Measurements from ENCODE around the gene TGM3.
"Not testable (repeated sequence)": the region's sequence is repeated elsewhere in the genome, so short reads cannot be mapped to it uniquely, and the experiment has no call there.

TGM3 gene, protein sequence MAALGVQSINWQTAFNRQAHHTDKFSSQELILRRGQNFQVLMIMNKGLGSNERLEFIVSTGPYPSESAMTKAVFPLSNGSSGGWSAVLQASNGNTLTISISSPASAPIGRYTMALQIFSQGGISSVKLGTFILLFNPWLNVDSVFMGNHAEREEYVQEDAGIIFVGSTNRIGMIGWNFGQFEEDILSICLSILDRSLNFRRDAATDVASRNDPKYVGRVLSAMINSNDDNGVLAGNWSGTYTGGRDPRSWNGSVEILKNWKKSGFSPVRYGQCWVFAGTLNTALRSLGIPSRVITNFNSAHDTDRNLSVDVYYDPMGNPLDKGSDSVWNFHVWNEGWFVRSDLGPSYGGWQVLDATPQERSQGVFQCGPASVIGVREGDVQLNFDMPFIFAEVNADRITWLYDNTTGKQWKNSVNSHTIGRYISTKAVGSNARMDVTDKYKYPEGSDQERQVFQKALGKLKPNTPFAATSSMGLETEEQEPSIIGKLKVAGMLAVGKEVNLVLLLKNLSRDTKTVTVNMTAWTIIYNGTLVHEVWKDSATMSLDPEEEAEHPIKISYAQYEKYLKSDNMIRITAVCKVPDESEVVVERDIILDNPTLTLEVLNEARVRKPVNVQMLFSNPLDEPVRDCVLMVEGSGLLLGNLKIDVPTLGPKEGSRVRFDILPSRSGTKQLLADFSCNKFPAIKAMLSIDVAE

DNA sequence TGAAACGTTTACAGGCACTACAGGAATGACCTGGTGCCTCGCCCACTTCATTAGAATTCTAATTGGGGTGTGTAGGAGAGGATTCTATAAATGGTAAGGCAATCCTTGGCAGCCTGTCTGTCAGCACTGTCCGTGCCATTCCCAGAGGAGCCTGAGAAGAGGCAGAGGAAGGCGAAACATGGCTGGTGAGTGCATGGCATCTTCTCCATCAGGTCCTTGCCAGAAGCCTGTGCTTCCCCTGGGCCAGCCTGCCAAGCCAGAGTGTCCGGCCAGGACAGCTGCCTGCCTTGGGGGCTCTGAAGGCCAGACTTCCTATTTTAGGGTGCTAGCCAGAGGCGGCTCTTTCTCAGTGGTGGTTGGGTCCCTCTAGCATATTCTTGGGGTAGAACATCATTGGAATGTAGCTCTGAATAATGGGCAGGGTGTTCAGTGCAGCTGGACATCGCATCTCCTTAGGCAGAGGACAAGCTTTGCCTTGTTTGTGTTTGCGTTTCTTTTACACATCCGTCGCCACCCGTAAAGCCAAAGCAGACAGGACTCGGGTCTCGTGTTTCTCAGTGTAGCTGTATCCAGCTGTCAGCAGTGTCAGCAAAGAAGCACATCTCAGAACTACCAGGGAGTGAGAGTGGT, at the start of gene TGM3:
Gene TGM3, plus strand, starts transcription at position 116 of the 630 bp plus-strand sequence. Its CDS starts 63 bp downstream, at position 179.
- DNase-seq: no peak

DNA sequence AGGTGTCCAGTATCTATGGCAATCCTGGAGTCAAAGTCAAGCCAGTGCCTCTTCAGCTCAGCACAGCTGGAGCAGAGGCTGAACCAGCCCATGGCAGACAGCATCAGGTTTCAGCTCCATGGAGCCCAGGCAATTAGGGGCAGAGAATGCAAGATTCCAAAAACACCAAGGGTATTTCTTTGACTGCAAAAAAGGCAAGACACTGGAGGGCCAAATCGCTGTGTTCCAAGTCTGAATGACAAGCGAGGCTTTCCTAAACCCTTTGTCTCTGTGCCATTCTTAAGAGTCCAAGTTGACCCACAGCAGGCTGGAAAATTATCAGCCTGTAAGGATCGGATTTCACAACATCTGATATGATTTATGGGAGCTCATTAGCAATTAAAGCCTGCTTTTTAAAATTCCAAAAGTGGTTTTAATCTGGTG, 49.7 kb upstream of the TGM3 start:
- DNase-seq: no peak

DNA sequence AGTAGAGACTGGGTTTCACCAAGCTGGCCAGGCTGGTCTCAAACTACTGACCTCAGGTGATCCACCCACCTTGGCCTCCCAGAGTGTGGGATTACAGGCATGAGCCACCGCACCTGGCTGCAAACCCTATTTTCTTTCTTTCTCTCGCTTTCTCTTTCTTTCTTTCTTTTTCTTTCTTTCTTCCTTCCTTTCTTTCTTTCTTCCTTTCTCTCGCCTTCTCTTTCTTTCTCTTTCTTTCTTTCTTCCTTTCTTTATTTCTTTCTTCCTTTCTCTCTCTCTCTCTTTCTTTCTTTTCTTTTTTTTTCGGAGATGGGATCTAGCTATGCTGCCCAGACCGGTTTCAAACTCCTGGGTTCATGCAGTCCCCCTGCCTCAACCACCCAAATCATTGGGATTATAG, 47.0 kb upstream of the TGM3 start:
- no peak for DNase-seq

DNA sequence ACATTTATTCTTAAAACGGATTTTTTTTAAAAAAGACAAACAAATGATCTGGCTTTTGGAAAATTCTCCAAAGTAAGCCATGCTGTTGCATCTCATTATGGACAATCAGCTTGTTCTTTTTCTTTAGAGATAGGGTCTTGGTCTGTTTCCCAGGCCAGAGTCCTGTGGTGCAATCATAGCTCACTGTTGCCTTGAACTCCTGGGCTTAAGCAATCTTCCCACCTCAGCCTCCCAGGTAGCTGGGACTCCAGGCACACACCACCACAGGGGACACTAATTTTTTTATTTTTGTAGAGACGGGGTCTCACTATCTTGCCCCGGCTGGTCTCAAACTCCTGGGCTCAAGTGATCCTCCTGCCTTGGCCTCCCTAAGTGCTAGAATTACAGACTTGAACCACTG, 45.9 kb upstream of the TGM3 start:
- no peak for DNase-seq

DNA sequence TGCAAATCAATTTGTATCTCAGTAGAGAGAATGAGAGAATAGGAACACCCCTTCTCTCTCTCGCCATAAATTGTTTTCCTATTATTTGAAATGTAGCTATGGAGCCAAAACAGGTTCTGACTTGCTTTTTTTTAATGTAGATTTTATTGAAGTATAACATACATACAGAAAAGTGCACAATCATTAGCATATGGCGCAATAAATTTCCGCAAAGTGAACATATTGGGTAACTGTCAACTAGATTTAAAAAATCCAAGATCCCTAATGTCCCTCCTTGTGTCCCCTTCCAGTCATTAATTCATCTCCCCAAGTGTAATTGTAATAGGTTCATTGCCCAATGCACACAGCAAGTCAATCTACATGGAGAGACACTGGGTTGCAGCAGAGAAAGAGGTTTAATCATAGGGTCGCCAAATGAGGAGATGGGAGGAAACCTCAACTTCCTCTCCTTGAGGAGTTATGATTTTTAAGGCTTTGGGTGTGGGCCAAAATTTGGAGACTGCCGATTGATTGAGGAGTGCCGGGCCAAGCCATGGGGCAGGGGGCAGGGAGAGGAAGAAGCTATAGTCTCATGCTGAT, 43.3 kb upstream of the TGM3 start:
- no peak for DNase-seq

DNA sequence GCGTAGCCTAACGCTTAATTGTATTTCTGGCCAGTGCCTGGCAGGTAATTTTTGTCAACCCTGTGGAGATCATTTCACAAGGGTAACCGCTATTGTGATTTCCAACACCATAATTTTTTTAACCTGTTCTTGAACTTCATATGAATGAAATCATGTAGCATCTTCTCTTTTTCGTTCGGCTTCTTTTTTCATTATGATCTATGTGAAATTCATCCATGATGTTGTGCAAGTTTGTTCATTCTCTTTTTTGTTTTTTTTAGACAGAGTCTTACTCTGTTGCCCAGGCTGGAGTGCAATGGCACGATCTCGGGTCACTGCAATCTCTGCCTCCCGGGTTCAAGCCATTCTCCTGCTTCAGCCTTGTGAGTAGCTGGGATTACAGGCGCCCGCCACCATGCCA, 42.5 kb upstream of the TGM3 start:
- no peak for DNase-seq

DNA sequence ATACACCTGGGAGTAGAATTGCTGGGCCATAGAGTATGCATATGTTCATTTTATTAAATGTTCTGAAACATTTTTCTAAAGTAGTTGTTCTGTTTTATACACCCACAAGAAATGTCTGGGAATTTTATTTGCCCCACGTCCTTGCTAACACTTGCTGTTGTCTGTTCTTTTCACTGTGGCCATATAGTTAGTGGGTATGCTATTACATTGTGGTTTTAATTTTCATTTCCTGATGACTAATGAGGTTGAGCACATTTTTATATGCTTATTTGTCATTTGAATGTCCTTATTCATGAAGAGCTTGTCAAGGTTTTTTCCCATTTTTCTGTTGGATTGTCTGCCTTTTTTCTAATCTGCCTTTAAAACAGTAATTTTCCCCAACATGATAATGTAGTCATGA, 41.5 kb upstream of the TGM3 start:
- DNase-seq: no peak

DNA sequence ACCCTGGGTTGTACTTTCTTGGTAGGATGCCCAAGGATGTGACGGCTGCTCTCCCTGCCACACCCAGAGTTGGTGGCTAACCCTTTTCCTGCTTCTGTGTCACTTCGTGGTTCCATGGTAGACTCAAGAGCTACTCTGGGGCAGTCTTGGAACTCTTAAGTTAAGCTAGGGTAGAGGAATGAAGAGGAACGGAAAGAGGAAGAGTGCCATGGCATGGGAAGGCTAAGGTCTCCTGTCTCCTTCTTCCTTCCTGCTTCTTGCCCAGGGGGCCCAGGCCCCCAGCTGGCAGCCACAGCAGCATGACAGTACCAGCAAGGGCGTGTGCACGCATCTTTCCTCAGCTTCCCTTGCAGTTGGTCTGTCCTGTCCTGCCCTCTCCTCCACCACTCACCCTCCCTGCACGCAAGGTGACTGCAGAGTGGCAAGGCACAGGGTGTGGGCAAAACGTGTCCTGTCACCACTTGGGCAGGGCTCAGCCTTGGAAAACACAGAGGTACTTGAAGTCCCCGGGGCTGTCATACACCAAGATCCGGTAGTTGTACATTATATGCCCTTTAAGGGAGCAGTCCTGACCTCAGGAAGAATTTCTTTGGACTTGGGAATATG, 39.8 kb upstream of the TGM3 start:
- no peak for DNase-seq

DNA sequence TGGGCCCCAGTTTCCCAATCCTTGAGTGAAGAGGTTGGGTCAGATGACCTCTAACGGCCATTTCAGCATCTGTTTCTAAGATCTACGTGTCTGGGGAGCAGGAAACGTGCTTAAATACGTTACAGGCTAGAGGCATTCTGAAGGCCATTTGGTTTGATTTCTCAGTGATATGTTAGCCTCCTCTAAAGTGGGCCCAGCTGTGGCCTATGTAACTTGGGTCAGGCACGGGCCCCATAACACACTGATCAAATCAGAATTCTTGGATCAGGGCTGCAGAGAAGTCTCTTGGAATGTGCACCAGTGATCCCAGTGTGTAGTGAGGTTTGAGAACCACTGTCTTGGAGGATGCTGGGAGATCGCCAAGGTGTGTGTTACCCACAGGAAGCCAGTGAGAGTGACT, 36.1 kb upstream of the TGM3 start:
- DNase-seq: no peak

DNA sequence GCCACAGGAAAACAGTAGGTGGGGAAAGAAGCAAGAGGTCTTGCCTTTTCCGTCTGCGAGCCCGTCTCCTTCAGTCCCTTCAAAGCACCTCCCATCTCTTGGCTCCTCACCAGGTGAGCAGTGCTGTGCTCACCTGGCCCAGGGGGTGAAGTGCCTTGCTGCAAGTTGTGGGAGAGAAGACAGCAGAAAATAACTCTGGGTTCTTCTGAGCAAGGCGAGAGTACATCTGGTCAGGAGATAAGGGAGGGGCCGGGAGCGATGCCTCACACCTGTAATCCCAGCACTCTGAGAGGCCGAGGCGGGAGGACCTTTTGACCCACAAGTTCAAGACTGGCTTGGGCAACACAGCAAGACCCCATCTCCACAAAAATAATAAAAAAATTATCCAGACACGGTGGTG, 35.6 kb upstream of the TGM3 start:
- DNase-seq: no peak

DNA sequence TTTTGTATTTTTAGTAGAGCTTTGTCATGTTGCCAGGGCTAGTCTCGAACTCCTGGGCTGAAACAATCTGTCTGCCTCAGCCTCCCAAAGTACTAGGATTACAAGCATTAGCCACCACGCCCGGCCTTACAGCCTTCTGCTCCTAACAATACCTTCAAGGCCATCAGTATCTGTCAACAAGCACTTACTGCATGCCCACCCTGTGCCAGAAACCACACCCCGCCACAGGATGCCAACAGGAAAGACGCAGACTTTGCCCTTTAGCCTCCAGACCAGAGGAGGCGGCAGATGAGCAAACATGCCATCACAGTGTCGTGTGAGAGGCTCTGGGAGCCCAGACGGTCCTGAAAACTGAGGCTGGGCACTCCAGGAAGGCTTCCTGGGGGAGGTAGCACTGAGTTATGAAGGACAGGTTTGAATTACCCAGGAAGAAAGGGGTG, 34.7 kb upstream of the TGM3 start:
- DNase-seq: no peak

DNA sequence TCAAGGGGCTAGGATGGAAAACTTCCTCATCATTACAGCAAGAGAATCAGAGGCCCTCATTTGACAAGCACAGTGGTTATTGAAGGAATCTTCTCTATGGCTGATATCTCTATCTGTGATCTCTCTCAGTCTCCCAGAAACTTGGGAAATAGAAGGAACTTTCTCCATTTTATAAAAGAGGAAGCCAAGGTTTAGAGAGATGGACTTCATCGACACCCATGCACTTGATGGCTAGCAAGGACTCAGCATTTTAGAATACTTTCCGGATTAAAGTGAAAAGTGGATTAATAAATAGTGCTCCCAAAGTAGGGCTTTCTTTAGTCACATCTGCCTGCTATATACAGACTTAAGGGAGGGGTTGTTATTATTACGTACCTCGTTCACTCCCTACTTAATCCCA, 34.2 kb upstream of the TGM3 start:
- DNase-seq: no peak

DNA sequence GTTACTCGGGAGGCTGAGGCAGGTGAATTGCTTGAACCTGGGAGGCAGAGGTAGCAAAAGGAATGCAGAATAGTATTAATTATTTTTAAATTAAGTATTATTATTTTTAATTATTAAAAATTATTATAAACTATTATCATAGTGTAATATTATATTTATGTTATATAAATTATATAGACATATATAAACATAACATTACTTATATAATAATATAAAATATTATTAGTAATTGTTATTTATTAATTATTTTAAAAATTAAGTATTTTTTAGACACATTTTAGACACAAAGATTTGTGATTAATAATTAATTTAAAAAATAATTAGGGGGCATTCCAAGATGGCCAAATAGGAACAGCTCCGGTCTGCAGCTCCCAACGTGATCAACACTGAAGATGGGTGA, 31.7 kb upstream of the TGM3 start:
- DNase-seq: no peak

DNA sequence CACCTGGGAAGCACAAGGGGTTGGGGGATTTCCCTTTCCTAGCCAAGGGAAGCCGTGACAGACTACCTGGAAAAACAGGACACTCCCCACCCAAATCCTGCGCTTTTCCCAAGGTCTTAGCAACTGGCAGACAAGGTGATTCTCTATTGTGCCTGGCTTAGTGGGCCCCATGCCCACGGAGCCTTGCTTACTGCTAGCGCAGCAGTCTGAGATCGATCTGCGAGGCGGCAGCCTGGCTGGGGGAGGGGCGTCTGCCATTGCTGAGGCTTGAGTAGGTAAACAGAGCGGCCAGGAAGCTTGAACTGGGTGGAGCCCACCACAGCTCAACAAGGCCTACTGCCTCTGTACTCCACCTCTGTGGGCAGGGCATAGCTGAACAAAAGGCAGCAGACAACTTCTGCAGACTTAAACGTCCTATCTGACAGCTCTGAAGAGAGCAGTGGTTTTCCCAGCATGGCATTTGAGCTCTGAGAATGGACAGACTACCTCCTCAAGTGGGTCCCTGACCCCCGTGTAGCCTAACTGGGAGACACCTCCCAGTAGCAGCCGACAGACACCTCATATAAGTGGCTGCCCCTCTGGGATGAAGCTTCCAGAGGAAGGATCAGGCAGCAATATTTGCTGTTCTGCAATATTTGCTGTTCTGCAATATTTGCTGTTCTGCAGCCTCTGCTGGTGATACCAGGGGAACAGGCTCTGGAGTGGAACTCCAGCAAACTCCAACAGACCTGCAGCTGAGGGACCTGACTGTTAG, 31.0 kb upstream of the TGM3 start:
- not testable (repeated sequence) for DNase-seq

DNA sequence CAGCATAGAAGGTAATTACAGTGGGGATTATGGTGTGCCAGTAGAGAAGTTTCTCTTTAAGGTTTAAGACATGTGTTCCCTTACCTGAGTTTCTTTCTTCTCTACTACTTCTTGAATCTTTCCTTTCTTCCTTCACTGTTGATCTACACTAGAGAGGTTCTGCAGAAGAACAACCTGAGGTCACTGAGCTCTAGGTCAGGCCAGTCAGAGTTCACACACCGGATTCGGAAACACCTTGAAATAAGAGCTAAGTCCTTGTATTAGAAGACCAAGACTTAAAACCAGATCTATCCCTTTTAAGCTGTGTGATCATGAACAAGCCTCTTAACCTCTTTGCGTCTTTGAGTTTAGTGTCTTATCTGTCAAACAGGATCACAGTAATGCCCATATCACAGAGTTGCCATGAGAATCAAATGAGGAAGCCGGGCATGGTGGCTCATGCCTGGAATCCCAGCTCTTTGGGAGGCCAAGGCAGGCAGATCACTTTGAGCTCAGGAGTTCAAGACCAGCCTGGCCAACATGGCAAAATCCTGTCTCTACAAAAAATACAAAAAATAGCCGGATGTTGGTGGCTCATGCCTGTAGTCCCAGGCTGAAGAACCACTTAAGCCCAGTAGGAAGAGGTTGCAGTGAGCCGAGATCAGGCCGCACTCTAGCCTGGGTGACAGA, 22.0 kb upstream of the TGM3 start:
- no peak for DNase-seq

DNA sequence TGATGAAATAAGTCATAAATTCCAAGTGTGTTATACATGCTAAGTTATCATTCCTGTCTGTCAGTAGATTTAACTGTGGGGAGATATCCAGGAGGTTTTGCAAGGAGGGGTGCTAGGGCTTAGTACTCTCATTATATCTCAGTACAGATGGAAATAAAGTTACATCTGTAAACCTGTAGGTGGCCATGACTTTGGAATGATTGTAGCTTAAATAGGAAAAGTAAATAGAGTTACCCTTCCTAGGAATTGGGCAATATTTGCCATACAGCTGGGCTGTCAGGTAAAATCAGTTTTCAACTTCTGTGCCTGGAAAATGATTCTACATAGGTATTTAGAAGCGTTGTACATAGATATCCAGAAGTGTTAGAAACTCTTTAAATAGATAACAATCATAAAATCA, 19.8 kb upstream of the TGM3 start:
- DNase-seq: no peak

DNA sequence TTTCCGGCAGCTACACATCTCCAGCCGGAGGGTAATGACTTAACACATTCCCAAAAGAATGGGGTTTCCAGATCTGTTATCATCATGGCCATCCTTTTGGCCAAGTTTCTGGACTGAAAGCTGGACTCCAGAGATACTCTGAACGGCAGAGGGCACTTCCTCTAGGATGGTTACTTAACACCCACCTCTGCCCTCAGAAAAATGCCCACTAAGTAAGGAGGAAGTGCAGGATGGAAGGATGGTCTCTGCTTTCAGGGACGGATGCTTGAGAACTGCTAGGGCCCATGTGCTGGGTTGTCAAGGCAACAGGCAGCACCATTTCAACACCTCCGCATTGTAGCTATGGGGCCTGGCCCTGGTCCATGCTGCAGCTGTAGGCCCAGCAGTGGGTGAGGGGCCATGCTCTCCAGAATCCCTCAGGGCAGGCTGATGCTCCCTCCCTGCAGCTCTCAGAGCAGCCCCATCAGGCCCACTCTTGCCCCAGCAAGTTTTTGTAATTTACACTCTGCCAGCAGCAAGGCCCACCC, 16.5 kb upstream of the TGM3 start:
- no peak for DNase-seq

DNA sequence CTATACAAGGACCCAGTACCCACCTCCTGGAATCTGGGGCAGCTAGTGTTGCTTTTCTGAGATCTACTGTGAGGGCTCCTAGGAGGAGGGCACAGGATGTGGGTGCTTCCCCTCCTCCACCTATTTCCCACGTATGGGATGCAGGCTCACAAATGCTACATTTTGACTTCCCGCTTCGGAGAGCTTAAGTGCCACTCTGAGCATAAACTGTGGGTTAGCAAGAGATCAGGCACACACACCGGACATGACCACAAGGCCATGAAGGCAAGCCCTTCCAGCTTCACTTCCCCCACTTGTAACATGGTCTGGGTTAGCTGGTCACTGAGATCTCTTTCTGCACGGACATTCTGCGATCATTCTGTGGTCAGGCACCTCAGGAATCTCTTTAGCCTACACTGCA, 15.7 kb upstream of the TGM3 start:
- DNase-seq: no peak

DNA sequence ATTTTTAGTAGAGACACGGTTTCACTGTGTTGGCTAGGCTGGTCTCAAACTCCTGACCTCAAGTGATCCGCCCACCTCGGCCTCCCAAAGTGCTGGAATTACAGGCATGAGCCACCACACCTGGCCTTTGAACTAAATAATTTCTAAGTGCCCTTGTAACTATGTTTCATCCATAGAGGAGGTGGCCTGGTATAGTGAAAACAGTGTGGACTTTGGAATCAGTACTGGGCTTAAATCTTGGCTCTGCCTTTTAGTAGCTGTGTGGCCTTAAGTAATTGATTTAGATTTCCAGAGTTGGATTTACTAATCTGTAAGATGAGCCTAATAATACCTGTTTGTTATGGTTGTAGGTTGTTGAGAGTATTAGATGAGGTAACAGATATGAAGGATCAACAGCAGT, 14.2 kb upstream of the TGM3 start:
- DNase-seq: no peak

DNA sequence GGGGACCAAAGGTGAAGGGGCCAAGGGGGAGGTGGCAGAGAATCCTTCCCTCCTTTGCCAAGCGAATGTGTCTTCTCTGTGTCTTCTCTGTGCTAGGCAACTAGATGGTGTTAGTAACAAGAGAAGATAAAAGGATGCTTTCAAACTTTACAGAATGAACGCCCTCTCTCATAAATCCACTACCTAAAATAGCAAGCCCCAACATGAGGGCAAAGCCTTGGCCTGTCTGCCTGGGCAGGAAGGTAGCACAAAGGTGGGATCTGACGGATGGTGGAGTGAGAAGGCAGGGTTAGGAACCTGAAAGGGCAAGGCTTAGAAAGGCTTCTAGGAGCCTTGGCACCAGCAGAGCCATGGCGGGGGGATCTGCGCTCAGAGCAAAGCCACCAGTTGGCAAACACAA, 13.6 kb upstream of the TGM3 start:
- DNase-seq: no peak

DNA sequence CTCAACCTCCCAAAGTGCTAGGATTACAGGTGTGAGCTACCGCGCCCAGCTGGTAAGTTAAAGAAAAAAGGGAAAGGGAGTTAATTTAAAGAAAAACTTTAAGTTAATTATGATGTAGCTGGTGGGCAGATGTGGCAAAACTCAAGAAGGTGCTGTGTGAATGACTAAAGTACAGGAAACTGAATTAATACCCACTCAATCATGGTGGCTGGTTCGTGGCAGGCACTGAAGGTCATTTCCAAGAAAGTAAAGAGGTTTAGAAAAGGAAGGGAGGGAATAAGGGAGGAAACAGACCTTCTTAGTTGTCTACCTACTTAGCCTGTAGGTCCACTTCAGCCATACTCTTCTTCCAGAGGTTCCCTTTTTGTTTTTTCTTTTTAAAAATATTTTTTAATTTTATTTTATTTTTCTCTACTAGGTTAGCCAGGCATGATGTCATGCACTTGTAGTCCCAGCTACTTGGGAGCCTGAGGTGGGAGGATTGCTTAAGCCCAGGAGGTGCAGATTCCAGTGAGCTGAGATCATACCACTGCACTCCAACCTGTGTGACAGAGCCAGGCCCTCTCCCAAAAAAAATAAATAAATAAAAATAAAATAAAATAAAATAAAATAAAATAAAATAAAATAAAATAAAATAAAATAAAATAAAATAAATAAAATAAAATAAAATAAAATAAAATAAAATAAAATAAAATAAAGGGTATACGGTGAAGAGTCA, 11.9 kb upstream of the TGM3 start:
- no peak for DNase-seq
